GM06990 (cell line): ENCODE results near the gene ITLN2.
"Not testable (repeated sequence)": the region's sequence is repeated elsewhere in the genome, so short reads cannot be mapped to it uniquely, and the experiment has no call there.

Experiments used
- DNase-seq: peaks from one replicate; pipeline ENCODE4 v3.0.0-alpha.2; 2011; ENCODE audit not compliant: insufficient read length; ENCODE audit errors: extremely low read depth
- H3K27me3 ChIP-seq: replicated peaks from 2 replicates; pipeline ENCODE4 v1.6.0; 2011; ENCODE audit warnings: low read length; ENCODE audit not compliant: control insufficient read depth, insufficient read depth
- H3K36me3 ChIP-seq: 2 replicates; pipeline ENCODE4 v1.5.1; 2011; ENCODE audit warnings: low read length; ENCODE audit not compliant: control insufficient read depth, insufficient read depth
- H3K4me3 ChIP-seq: replicated peaks from 2 replicates; pipeline ENCODE4 v1.5.1; 2011; ENCODE audit warnings: low read depth, mild to moderate bottlenecking, control low read depth, low read length
- CTCF ChIP-seq: IDR thresholded peaks from 2 replicates; pipeline ENCODE4 v1.5.1; 2011; ENCODE audit warnings: low read length, control low read depth, mild to moderate bottlenecking, inconsistent platforms; ENCODE audit not compliant: insufficient read depth, poor library complexity, severe bottlenecking

Gene ITLN2

GRCh38 chr1:160904783-160905616 is 49.6 kb downstream of the ITLN2 start:
- no peak for DNase-seq
- H3K36me3 ChIP-seq: no peaks in the 10 kb centered on the region
- TF ChIP-seq CTCF: no peak
- no peak overlapping the region for H3K4me3 ChIP-seq
- no peaks in the 10 kb centered on the region for H3K27me3 ChIP-seq

- not testable (repeated sequence) for H3K4me3 ChIP-seq, DNase-seq, H3K27me3 ChIP-seq, H3K36me3 ChIP-seq
Observed at GRCh38 chr1:160902251-160902650, 52.4 kb downstream of the ITLN2 start.

- no peak for TF ChIP-seq CTCF
- Histone ChIP-seq H3K4me3 (no peak overlapping the region), H3K36me3 (no peaks in the 10 kb centered on the region), H3K27me3 (no peaks in the 10 kb centered on the region)
- no peak for DNase-seq
Observed at GRCh38 chr1:160901768-160902167, 52.8 kb downstream of the ITLN2 start.

- DNase-seq, H3K27me3 ChIP-seq, H3K4me3 ChIP-seq, H3K36me3 ChIP-seq: not testable (repeated sequence)
Observed at GRCh38 chr1:160900683-160901082, 53.9 kb downstream of the ITLN2 start.
